Fibroblast of lung (primary cell): ENCODE data around the gene NEK10.

ENCODE experiments used
- EZH2 ChIP-seq: IDR thresholded peaks from 2 replicates; pipeline ENCODE4 v1.5.1; 2012; ENCODE audit warnings: low read length, control low read depth, mild to moderate bottlenecking; ENCODE audit errors: missing control alignments
- TF ChIP-seq, protein P1 (sequence below), 2 donors: IDR thresholded peaks in 1 of 2; conservative IDR thresholded peaks in 1 of 2; 1 replicate in 1 of 2; 2 replicates in 1 of 2; pipeline ENCODE4 v1.5.1; 2011 to 2012; ENCODE audit warnings: low read length in 2 of 2, control low read depth in 1 of 2, inconsistent platforms in 1 of 2, low read depth in 1 of 2, mild to moderate bottlenecking in 1 of 2

DNA sequence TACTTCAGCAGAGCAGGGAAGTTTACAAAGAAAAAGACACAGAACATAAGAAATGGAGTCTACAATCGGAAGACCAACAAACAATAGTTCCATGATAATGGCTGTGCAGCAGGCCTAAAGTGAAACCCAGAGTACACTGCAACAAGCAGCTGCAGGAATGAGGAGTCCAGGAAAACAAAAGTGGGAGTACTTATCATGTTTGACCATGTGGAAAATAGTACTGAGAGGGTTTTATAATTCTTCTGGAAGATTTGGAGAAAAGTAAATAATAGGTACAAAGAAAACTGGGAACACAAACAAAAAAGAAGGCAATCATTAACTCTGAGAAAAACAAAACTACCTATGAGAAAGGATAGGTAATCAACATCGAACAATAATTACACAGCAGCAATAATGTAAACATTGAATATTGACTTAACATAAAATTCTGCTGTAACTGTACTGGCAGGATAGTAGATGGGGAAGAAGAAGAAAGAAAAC, 87.5 kb downstream of the NEK10 start:
- TF ChIP-seq, protein P1, sequence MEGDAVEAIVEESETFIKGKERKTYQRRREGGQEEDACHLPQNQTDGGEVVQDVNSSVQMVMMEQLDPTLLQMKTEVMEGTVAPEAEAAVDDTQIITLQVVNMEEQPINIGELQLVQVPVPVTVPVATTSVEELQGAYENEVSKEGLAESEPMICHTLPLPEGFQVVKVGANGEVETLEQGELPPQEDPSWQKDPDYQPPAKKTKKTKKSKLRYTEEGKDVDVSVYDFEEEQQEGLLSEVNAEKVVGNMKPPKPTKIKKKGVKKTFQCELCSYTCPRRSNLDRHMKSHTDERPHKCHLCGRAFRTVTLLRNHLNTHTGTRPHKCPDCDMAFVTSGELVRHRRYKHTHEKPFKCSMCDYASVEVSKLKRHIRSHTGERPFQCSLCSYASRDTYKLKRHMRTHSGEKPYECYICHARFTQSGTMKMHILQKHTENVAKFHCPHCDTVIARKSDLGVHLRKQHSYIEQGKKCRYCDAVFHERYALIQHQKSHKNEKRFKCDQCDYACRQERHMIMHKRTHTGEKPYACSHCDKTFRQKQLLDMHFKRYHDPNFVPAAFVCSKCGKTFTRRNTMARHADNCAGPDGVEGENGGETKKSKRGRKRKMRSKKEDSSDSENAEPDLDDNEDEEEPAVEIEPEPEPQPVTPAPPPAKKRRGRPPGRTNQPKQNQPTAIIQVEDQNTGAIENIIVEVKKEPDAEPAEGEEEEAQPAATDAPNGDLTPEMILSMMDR (conservative IDR thresholded peaks at IDR 0.05 in 1 of 2, IDR thresholded peaks at IDR 0.05 in 1 of 2; ENCODE audit: low read depth in 1 of 2, low read length in 2 of 2) = no peak
- TF ChIP-seq EZH2 = no peak
